ENCODE results near the gene SPACA4. TPM values are rescaled to one million over a fixed set of nuclear protein-coding genes. Genes with fewer than 3 reads are reported as not detected.

SPACA4 gene
- total RNA-seq, 1 experiment from 2014 or later, result not detected

GRCh38 chr19:48617146-48617937 is 10.8 kb downstream of the SPACA4 start:
- POLR2A ChIA-PET, result interaction anchor here (3.6 kb wide), 1 partner anchor 17 kb away, joined by 37 read pairs; no protein-coding TSS in a partner anchor

DNA sequence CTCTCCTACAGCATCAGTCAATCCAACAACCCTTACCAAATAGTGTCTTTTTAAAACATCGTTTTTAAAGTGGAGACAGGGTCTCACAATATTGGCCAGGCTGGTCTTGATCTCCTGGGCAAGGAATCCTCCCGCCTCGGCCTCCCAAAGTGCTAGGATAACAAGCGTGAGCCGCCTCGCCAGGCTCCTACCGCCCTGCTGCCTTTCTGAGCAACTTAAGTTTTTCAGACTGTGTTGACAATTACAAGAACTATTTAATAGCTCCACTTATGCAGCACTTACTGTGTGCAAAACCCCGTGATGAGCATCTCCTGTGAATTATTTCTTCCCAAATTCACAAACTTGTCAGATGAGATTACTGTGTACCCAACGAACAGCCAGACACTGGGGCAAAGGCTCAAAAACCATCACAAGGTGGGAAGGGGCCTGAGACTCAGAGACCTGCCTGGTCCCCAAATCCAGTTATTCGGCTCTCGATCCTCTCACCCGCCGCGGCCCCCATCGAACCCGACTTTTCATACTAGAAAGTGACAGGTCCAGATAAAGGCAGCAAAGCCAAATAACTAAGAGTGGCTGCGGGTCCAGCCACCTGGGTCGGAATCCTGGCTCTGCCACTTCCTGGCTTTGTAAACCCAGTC is 11.9 kb downstream of the SPACA4 start:
- Histone ChIP-seq H3K9me3 (no peaks in the 10 kb centered on the region), H3K27me3 (replicated peaks; ENCODE audit: control insufficient read depth, insufficient read depth, low read length) (no peaks in the 10 kb centered on the region), H3K4me3 (ENCODE audit: low read depth, low read length) (peak overlapping the region; percentile 85), H3K4me1 (peaks cover 35% of the 10 kb centered on the region), H3K36me3 (ENCODE audit: control insufficient read depth, insufficient read depth, low read length) (peaks cover 13% of the 10 kb centered on the region)
- Mint-ChIP-seq H3K4me1 (ENCODE audit: low read depth, unreplicated experiment) (peaks cover 35% of the 10 kb centered on the region), H3K27ac (ENCODE audit: unreplicated experiment) (peak overlapping the region; percentile 98), H3K4me3 (ENCODE audit: unreplicated experiment) (peak overlapping the region; percentile 96), H3K9me3 (ENCODE audit: unreplicated experiment) (no peaks in the 10 kb centered on the region), H3K36me3 (ENCODE audit: insufficient read depth, unreplicated experiment) (peaks cover 69% of the 10 kb centered on the region), H3K27me3 (ENCODE audit: insufficient read depth, unreplicated experiment) (no peaks in the 10 kb centered on the region)
- TF ChIP-seq CTCF (IDR thresholded peaks at IDR 0.05; ENCODE audit: insufficient read depth in 1 of 2, low read depth in 1 of 2, low read length in 1 of 2, severe bottlenecking in 1 of 2, unreplicated experiment in 1 of 2), result no peak
- intact Hi-C loops (cut with micrococcal nuclease; ENCODE audit: unreplicated experiment), result no loop called here
- DNase-seq, result no peak
- TSS peak; percentile 81 for BruUV-seq (replicated peaks)
- POLR2A ChIA-PET, result interaction anchor here (0.6 to 3.6 kb wide), 16 partner anchors 9 to 510 kb away, joined by 3 to 37 read pairs (median 8); partner anchors contain the start of genes CA11, GYS1 and KDELR1
- CTCF ChIA-PET, result interaction anchor here (1.0 to 1.3 kb wide), 5 partner anchors 9 to 226 kb away, joined by 3 to 14 read pairs (median 4); no protein-coding TSS in a partner anchor

More at GRCh38 chr19:48617146-48617937, 10.8 kb downstream of the SPACA4 start:
- DNase-seq, result no peak
- Mint-ChIP-seq H3K4me3 (ENCODE audit: unreplicated experiment) (peak overlapping the region; percentile 96), H3K9me3 (ENCODE audit: unreplicated experiment) (no peaks in the 10 kb centered on the region), H3K4me1 (ENCODE audit: low read depth, unreplicated experiment) (peaks cover 31% of the 10 kb centered on the region), H3K27me3 (ENCODE audit: insufficient read depth, unreplicated experiment) (no peaks in the 10 kb centered on the region), H3K27ac (ENCODE audit: unreplicated experiment) (peak overlapping the region; percentile 98), H3K36me3 (ENCODE audit: insufficient read depth, unreplicated experiment) (peaks cover 76% of the 10 kb centered on the region)
- H3K4me1 ChIP-seq, result peaks cover 33% of the 10 kb centered on the region
- H3K4me3 ChIP-seq (ENCODE audit: low read depth, low read length), result peak overlapping the region; percentile 85
- CTCF ChIA-PET, result no interaction called here
- TF ChIP-seq CTCF (IDR thresholded peaks at IDR 0.05; ENCODE audit: insufficient read depth in 1 of 2, low read depth in 1 of 2, low read length in 1 of 2, severe bottlenecking in 1 of 2, unreplicated experiment in 1 of 2), result no peak
- peaks cover 13% of the 10 kb centered on the region for H3K36me3 ChIP-seq (ENCODE audit: control insufficient read depth, insufficient read depth, low read length)
- H3K27me3 ChIP-seq (replicated peaks; ENCODE audit: control insufficient read depth, insufficient read depth, low read length), result no peaks in the 10 kb centered on the region
- BruUV-seq (replicated peaks), result no TSS peak
- no peaks in the 10 kb centered on the region for H3K9me3 ChIP-seq
- intact Hi-C loops (cut with micrococcal nuclease; ENCODE audit: unreplicated experiment), result no loop called here
